Thoracic aorta (tissue), 2 donors: ENCODE measurements around the gene ABHD14A. TPM values are rescaled to one million over a fixed set of nuclear protein-coding genes. Genes with fewer than 3 reads are reported as not detected.
A peak's percentile ranks its signal among the peaks of the same experiment; 100 is the strongest.

Experiments used
- ATAC-seq: fragments of 150-250 bp; one replicate; pipeline ENCODE4 v1.8.0; 2017; ENCODE audit warnings: low read depth; ENCODE audit not compliant: insufficient number of reproducible peaks, low FRiP score
- DNase-seq: peaks from one replicate; pipeline ENCODE4 v3.0.0-alpha.2; 2020; ENCODE audit warnings: low spot score
- H3K27ac ChIP-seq, 2 donors: fragments of 200-600 bp; sonication (generic); 1 replicate in 1 of 2; 2 replicates in 1 of 2; pipeline ENCODE4 v1.5.1; 2016; ENCODE audit warnings: mild to moderate bottlenecking in 2 of 2, moderate library complexity in 2 of 2
- H3K27me3 ChIP-seq: fragments of 200-600 bp; sonication (generic); replicated peaks from 2 replicates; pipeline ENCODE4 v1.6.0; 2016; ENCODE audit warnings: mild to moderate bottlenecking; ENCODE audit not compliant: insufficient read depth
- H3K36me3 ChIP-seq: fragments of 200-600 bp; sonication (generic); one replicate; pipeline ENCODE4 v1.5.1; 2016
- H3K4me1 ChIP-seq, 2 donors: fragments of 200-600 bp; sonication (generic); 1 replicate in 1 of 2; 2 replicates in 1 of 2; pipeline versions ENCODE4 v1.5.1 to v1.6.0; 2016; ENCODE audit warnings: low read depth in 2 of 2, mild to moderate bottlenecking in 1 of 2; ENCODE audit not compliant: control insufficient read depth in 1 of 2
- H3K4me3 ChIP-seq: fragments of 200-600 bp; sonication (generic); 2 replicates; pipeline ENCODE4 v1.5.1; 2016; ENCODE audit warnings: mild to moderate bottlenecking
- H3K9me3 ChIP-seq: fragments of 200-600 bp; sonication (generic); 2 replicates; pipeline ENCODE4 v1.5.1; 2016
- CTCF ChIP-seq: fragments of 200-600 bp; sonication (generic); IDR thresholded peaks from one replicate; pipeline ENCODE4 v1.5.1; 2019; ENCODE audit warnings: antibody characterized with exemption
- total RNA-seq, 2 donors: library from RNA; depleted of rRNA; stranded (reverse); fragments of >200 nt; gene quantifications; one replicate each; pipeline versions ENCODE4 v1.1.0 to v1.2.3, GENCODE V29; 2016

ABHD14A gene
- total RNA-seq, 2 donors from 2014 or later, result 9.7 to 24.0 TPM

- Histone ChIP-seq H3K4me1 (peaks cover 21 to 51% of the 10 kb centered on the region in 2 donors), H3K27ac (peak overlapping the region; percentile 92 to 95), H3K4me3 (no peak overlapping the region), H3K36me3 (no peaks in the 10 kb centered on the region), H3K9me3 (no peaks in the 10 kb centered on the region), H3K27me3 (no peaks in the 10 kb centered on the region)
- ATAC-seq (no peak), DNase-seq (no peak)
- no peak for TF ChIP-seq CTCF
These were observed 40.8 kb downstream of the ABHD14A start for GRCh38 chr3:52015438-52016228.

- H3K36me3 ChIP-seq, result no peaks in the 10 kb centered on the region
- no peaks in the 10 kb centered on the region for H3K27me3 ChIP-seq
- no peak for TF ChIP-seq CTCF
- no peaks in the 10 kb centered on the region for H3K9me3 ChIP-seq
- no peak overlapping the region for H3K4me3 ChIP-seq
- ATAC-seq, result no peak
- H3K27ac ChIP-seq, result peak overlapping the region; percentile 92 to 95
- no peak for DNase-seq
- peaks cover 28 to 71% of the 10 kb centered on the region in 2 donors for H3K4me1 ChIP-seq
These were observed 42.7 kb downstream of the ABHD14A start for GRCh38 chr3:52017586-52017985.

GRCh38 chr3:52018319-52019000, 43.6 kb downstream of the ABHD14A start:
- H3K9me3 ChIP-seq, result no peaks in the 10 kb centered on the region
- no peak for TF ChIP-seq CTCF
- DNase-seq (no peak), ATAC-seq (no peak)
- H3K27me3 ChIP-seq, result no peaks in the 10 kb centered on the region
- peak overlapping the region; percentile 92 to 95 for H3K27ac ChIP-seq
- H3K4me3 ChIP-seq, result no peak overlapping the region
- H3K4me1 ChIP-seq, result peaks cover 35 to 79% of the 10 kb centered on the region in 2 donors
- H3K36me3 ChIP-seq, result no peaks in the 10 kb centered on the region

GRCh38 chr3:52019352-52020080, 44.7 kb downstream of the ABHD14A start:
- DNase-seq (peak; percentile 70), ATAC-seq (peak; percentile 65)
- H3K4me1 ChIP-seq, result peaks cover 42 to 90% of the 10 kb centered on the region in 2 donors
- TF ChIP-seq CTCF, result no peak
- no peaks in the 10 kb centered on the region for H3K9me3 ChIP-seq
- no peaks in the 10 kb centered on the region for H3K36me3 ChIP-seq
- no peak overlapping the region for H3K4me3 ChIP-seq
- no peaks in the 10 kb centered on the region for H3K27me3 ChIP-seq
- peak overlapping the region; percentile 92 to 95 for H3K27ac ChIP-seq

GRCh38 chr3:52020796-52021195, 45.9 kb downstream of the ABHD14A start:
- Histone ChIP-seq H3K9me3 (no peaks in the 10 kb centered on the region), H3K27me3 (no peaks in the 10 kb centered on the region), H3K4me1 (peaks cover 48 to 100% of the 10 kb centered on the region in 2 donors), H3K36me3 (no peaks in the 10 kb centered on the region), H3K27ac (peak overlapping the region; percentile 92 to 95), H3K4me3 (no peak overlapping the region)
- DNase-seq, result no peak
- ATAC-seq, result no peak
- TF ChIP-seq CTCF, result no peak
